ENCODE data around the gene TSEN2. TPM values are rescaled to one million over a fixed set of nuclear protein-coding genes. Genes with fewer than 3 reads are reported as not detected.

The TSEN2 gene
- total RNA-seq, 1 experiment from 2014 or later, result 26.8 TPM

GRCh38 chr3:12484983-12485327 is 675 bp downstream of the TSEN2 start:
- Histone ChIP-seq H3K4me3 (peak overlapping the region; percentile 78), H3F3A (ENCODE audit: insufficient read depth, low read depth) (peaks cover 26% of the 10 kb centered on the region), H3K27me3 (ENCODE audit: insufficient read depth, low read depth) (no peaks in the 10 kb centered on the region), H3K36me3 (ENCODE audit: low read depth) (peaks cover 31% of the 10 kb centered on the region), H3K4me1 (replicated peaks; ENCODE audit: insufficient read depth) (peaks cover 28% of the 10 kb centered on the region), H4K20me1 (ENCODE audit: insufficient read depth) (no peaks in the 10 kb centered on the region; the same call in 1 of the 2 replicates), H3K79me2 (ENCODE audit: low read depth) (peaks cover 54% of the 10 kb centered on the region), H3K4me2 (peak overlapping the region; percentile 80), H3K27ac (peak overlapping the region; percentile 52), H2AFZ (peak overlapping the region; percentile 86), H3K9me2 (ENCODE audit: insufficient read depth) (no peaks in the 10 kb centered on the region), H3K9me3 (ENCODE audit: insufficient read depth, low read depth) (no peaks in the 10 kb centered on the region)
- TSS peak; percentile 47 for BruUV-seq (replicated peaks)
- intact Hi-C loops (cut with micrococcal nuclease; ENCODE audit: unreplicated experiment), result loop anchor here (5.0 kb wide), 3 partner anchors 72 to 407 kb away; partner anchors contain the start of gene MKRN2
- no peak for DNase-seq
- POLR2A ChIA-PET (ENCODE audit: unreplicated experiment), result interaction anchor here (0.7 to 0.9 kb wide), 2 partner anchors 52 to 347 kb away, joined by 3 to 4 read pairs; no protein-coding TSS in a partner anchor
- CTCF ChIA-PET, result interaction anchor here (0.7 kb wide), 1 partner anchor 50 kb away, joined by 4 read pairs; no protein-coding TSS in a partner anchor
- TF ChIP-seq CTCF (conservative IDR thresholded peaks at IDR 0.05) (no peak), EZH2 (IDR thresholded peaks at IDR 0.05; ENCODE audit: low read depth) (no peak)

- TF ChIP-seq EZH2 (IDR thresholded peaks at IDR 0.05; ENCODE audit: low read depth), result no peak
- no peak for TF ChIP-seq CTCF (conservative IDR thresholded peaks at IDR 0.05)
- DNase-seq, result no peak
- Histone ChIP-seq H3K79me2 (ENCODE audit: low read depth) (peaks cover 54% of the 10 kb centered on the region), H3F3A (ENCODE audit: insufficient read depth, low read depth) (peaks cover 26% of the 10 kb centered on the region), H2AFZ (no peak overlapping the region), H3K36me3 (ENCODE audit: low read depth) (peaks cover 42% of the 10 kb centered on the region), H3K27ac (no peak overlapping the region), H3K4me1 (replicated peaks; ENCODE audit: insufficient read depth) (peaks cover 25% of the 10 kb centered on the region), H3K9me2 (ENCODE audit: insufficient read depth) (no peaks in the 10 kb centered on the region), H3K9me3 (ENCODE audit: insufficient read depth, low read depth) (no peaks in the 10 kb centered on the region), H3K4me3 (no peak overlapping the region), H3K4me2 (peak overlapping the region; percentile 80), H4K20me1 (ENCODE audit: insufficient read depth) (no peaks in the 10 kb centered on the region; the same call in 1 of the 2 replicates), H3K27me3 (ENCODE audit: insufficient read depth, low read depth) (no peaks in the 10 kb centered on the region)
- BruUV-seq (replicated peaks), result no TSS peak
- intact Hi-C loops (cut with micrococcal nuclease; ENCODE audit: unreplicated experiment), result no loop called here
- CTCF ChIA-PET, result interaction anchor here (0.9 kb wide), 1 partner anchor 405 kb away, joined by 3 read pairs; no protein-coding TSS in a partner anchor
- POLR2A ChIA-PET (ENCODE audit: unreplicated experiment), result interaction anchor here (0.7 kb wide), 1 partner anchor 306 kb away, joined by 3 read pairs; no protein-coding TSS in a partner anchor
These were observed 1.7 kb downstream of the TSEN2 start for GRCh38 chr3:12486001-12486400.

GRCh38 chr3:12486916-12487315 is 2.6 kb downstream of the TSEN2 start:
- BruUV-seq (replicated peaks), result no TSS peak
- no peaks in the 10 kb centered on the region for H3K9me3 ChIP-seq (ENCODE audit: insufficient read depth, low read depth)
- no peak overlapping the region for H3K27ac ChIP-seq
- ChIA-PET POLR2A (ENCODE audit: unreplicated experiment) (no interaction called here), CTCF (no interaction called here)
- H3K36me3 ChIP-seq (ENCODE audit: low read depth), result peaks cover 46% of the 10 kb centered on the region
- peaks cover 26% of the 10 kb centered on the region for H3F3A ChIP-seq (ENCODE audit: insufficient read depth, low read depth)
- H3K4me3 ChIP-seq, result no peak overlapping the region
- intact Hi-C loops (cut with micrococcal nuclease; ENCODE audit: unreplicated experiment), result no loop called here
- H3K79me2 ChIP-seq (ENCODE audit: low read depth), result peaks cover 54% of the 10 kb centered on the region
- no peak for TF ChIP-seq EZH2 (IDR thresholded peaks at IDR 0.05; ENCODE audit: low read depth)
- TF ChIP-seq CTCF (conservative IDR thresholded peaks at IDR 0.05), result no peak
- H4K20me1 ChIP-seq (ENCODE audit: insufficient read depth), result no peaks in the 10 kb centered on the region; the same call in 1 of the 2 replicates
- no peak for DNase-seq
- no peak overlapping the region for H2AFZ ChIP-seq
- peaks cover 25% of the 10 kb centered on the region for H3K4me1 ChIP-seq (replicated peaks; ENCODE audit: insufficient read depth)
- no peaks in the 10 kb centered on the region for H3K9me2 ChIP-seq (ENCODE audit: insufficient read depth)
- no peak overlapping the region; the same call in 1 of the 2 replicates for H3K4me2 ChIP-seq
- no peaks in the 10 kb centered on the region for H3K27me3 ChIP-seq (ENCODE audit: insufficient read depth, low read depth)
